NOMO-1 treated with DMSO at 0.1 percent for 48 hours (cell line): Measurements from ENCODE around the gene C2orf92.
"Not testable (repeated sequence)": the region's sequence is repeated elsewhere in the genome, so short reads cannot be mapped to it uniquely, and the experiment has no call there.

Experiments
- DNase-seq: peaks from one replicate; lab custom pipeline; 2025; ENCODE audit not compliant: unreplicated experiment; lab: John Stamatoyannopoulos, UW

C2orf92 gene

GRCh38 chr2:97669448-97669847 lies at the start of gene C2orf92:
C2orf92 (plus strand) TSS chr2:97669713; CDS start chr2:97669789, 76 bp downstream.
- DNase-seq: no peak

GRCh38 chr2:97620492-97620891 lies 49.0 kb upstream of the C2orf92 start:
- not testable (repeated sequence) for DNase-seq

GRCh38 chr2:97622976-97623375 lies 46.5 kb upstream of the C2orf92 start:
- not testable (repeated sequence) for DNase-seq

GRCh38 chr2:97625354-97626048 lies 44.0 kb upstream of the C2orf92 start:
- DNase-seq: not testable (repeated sequence)

GRCh38 chr2:97626049-97626430 lies 43.5 kb upstream of the C2orf92 start:
- DNase-seq: not testable (repeated sequence)

GRCh38 chr2:97644023-97644717 lies 25.3 kb upstream of the C2orf92 start:
- no peak for DNase-seq

- peak; percentile 31 for DNase-seq
Observed at GRCh38 chr2:97645112-97645694, 24.3 kb upstream of the C2orf92 start.

- peak; percentile 99 for DNase-seq
Observed at GRCh38 chr2:97645695-97646629, 23.6 kb upstream of the C2orf92 start, which contains the start of gene COX5B. COX5B (plus strand) TSS chr2:97646062; CDS start chr2:97646087, 25 bp downstream.

- no peak for DNase-seq
Observed at GRCh38 chr2:97646977-97647376, 22.5 kb upstream of the C2orf92 start.

GRCh38 chr2:97651114-97651513 lies 18.4 kb upstream of the C2orf92 start:
- DNase-seq: no peak

- DNase-seq: no peak
Observed at GRCh38 chr2:97653473-97653872, 16.0 kb upstream of the C2orf92 start.

- no peak for DNase-seq
Observed at GRCh38 chr2:97653874-97654273, 15.6 kb upstream of the C2orf92 start.

GRCh38 chr2:97654309-97654708 lies 15.2 kb upstream of the C2orf92 start:
- no peak for DNase-seq

- DNase-seq: no peak
Observed at GRCh38 chr2:97654791-97655190, 14.7 kb upstream of the C2orf92 start.

- DNase-seq: no peak
Observed at GRCh38 chr2:97656129-97656755, 13.3 kb upstream of the C2orf92 start.

GRCh38 chr2:97656905-97657587 lies 12.5 kb upstream of the C2orf92 start:
- no peak for DNase-seq

GRCh38 chr2:97657986-97658690 lies 11.4 kb upstream of the C2orf92 start:
- no peak for DNase-seq

GRCh38 chr2:97658691-97659157 lies 10.8 kb upstream of the C2orf92 start:
- DNase-seq: no peak
